ENCODE results near the gene GATAD2A.

Gene GATAD2A

DNA sequence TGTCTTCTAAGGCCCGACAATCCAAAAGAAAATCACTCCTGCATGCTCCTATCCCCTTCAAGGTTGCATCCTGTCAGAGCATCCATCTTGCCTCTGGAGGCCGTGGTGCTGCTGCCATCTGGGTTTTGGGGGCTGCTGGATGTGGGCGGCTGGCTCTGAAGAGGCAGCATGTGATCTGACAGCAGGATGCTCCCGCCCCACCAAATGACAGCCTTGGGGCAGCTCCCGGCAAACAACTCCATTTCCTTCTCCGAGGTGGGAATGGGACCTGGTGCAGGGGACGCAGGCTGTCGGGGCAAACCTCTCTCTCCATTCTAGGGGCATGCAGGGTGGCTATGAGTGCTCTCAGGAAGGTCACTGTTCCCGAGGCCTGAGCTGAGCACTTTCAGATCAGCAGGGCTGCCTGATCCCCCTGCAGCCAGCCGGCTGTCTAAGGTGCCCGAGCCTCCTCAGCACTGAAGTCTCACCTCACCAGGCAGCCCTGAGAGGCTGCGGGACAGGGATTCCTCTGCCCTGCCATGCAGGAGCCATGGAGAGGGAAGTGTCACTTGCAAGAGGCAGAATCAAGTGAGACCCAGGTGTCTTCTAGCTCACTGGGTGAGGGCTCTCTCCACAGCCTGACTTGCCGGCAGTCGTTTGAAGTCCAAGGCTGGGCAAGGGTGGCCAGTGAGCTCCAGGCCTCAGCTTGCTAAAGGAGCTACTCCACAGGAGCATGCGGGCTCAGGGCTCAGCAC, 81.0 kb downstream of the GATAD2A start:
- no peak for DNase-seq (ENCODE audit: low read depth)
- no peak overlapping the region for H3K4me3 ChIP-seq (ENCODE audit: low read depth, low read length)
- TF ChIP-seq MYC (IDR thresholded peaks at IDR 0.05; ENCODE audit: low read depth, low read length) (no peak), POLR2A (IDR thresholded peaks at IDR 0.05; ENCODE audit: extremely low read depth, insufficient read length) (no peak)
- TF ChIP-seq, protein P1, sequence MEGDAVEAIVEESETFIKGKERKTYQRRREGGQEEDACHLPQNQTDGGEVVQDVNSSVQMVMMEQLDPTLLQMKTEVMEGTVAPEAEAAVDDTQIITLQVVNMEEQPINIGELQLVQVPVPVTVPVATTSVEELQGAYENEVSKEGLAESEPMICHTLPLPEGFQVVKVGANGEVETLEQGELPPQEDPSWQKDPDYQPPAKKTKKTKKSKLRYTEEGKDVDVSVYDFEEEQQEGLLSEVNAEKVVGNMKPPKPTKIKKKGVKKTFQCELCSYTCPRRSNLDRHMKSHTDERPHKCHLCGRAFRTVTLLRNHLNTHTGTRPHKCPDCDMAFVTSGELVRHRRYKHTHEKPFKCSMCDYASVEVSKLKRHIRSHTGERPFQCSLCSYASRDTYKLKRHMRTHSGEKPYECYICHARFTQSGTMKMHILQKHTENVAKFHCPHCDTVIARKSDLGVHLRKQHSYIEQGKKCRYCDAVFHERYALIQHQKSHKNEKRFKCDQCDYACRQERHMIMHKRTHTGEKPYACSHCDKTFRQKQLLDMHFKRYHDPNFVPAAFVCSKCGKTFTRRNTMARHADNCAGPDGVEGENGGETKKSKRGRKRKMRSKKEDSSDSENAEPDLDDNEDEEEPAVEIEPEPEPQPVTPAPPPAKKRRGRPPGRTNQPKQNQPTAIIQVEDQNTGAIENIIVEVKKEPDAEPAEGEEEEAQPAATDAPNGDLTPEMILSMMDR (IDR thresholded peaks at IDR 0.05; ENCODE audit: low read depth, low read length): no peak
- TF ChIP-seq, protein P2, sequence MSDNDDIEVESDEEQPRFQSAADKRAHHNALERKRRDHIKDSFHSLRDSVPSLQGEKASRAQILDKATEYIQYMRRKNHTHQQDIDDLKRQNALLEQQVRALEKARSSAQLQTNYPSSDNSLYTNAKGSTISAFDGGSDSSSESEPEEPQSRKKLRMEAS (IDR thresholded peaks at IDR 0.05; ENCODE audit: low read depth, low read length): no peak

DNA sequence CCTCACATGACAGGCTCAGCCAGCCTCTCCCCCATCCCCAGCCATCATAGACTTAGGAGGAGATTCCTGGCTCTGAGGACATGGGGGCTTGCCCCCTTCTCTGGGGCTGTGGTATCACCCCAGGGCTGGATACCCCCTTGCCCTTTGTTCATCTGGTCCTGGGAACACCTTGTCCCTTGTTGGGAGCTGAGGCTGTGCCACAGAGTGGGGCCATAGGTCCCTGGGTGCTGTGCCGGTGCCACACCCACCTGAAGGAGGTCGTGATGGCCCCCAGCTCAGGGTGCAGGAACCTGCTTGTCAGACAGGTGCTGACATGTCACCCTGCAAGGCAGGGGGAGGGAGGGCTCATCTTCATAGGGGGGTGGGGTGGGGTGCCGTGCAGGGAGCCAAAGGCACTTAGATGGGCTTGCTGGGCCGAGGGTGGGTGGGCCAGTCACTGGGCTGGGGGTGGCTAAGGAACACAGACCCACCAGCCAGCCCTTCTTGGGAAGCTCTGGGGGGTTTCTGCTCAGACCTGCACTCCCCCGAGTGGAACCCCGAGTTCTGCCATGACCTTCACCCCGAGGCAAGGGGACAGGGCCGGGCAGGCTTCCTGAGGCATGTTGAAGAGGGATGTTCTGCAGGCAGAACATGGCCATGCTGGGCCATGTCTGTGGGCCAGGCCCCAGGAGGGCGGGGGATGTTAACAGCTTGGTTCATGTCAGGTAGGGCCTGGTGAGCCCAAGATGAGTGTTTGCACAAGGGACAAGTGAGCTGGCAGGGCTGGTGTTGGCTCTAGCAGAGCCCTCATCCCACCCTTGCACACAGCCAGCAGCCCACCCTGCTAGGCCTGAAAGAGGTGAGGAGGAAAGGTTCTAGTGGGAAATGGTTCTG, 81.8 kb downstream of the GATAD2A start:
- H3K4me3 ChIP-seq (ENCODE audit: low read depth, low read length): no peak overlapping the region
- DNase-seq (ENCODE audit: low read depth): no peak
- TF ChIP-seq MYC (IDR thresholded peaks at IDR 0.05; ENCODE audit: low read depth, low read length): no peak
- TF ChIP-seq, protein P2 (IDR thresholded peaks at IDR 0.05; ENCODE audit: low read depth, low read length): no peak
- TF ChIP-seq, protein P1 (IDR thresholded peaks at IDR 0.05; ENCODE audit: low read depth, low read length): no peak
- no peak for TF ChIP-seq POLR2A (IDR thresholded peaks at IDR 0.05; ENCODE audit: extremely low read depth, insufficient read length)

DNA sequence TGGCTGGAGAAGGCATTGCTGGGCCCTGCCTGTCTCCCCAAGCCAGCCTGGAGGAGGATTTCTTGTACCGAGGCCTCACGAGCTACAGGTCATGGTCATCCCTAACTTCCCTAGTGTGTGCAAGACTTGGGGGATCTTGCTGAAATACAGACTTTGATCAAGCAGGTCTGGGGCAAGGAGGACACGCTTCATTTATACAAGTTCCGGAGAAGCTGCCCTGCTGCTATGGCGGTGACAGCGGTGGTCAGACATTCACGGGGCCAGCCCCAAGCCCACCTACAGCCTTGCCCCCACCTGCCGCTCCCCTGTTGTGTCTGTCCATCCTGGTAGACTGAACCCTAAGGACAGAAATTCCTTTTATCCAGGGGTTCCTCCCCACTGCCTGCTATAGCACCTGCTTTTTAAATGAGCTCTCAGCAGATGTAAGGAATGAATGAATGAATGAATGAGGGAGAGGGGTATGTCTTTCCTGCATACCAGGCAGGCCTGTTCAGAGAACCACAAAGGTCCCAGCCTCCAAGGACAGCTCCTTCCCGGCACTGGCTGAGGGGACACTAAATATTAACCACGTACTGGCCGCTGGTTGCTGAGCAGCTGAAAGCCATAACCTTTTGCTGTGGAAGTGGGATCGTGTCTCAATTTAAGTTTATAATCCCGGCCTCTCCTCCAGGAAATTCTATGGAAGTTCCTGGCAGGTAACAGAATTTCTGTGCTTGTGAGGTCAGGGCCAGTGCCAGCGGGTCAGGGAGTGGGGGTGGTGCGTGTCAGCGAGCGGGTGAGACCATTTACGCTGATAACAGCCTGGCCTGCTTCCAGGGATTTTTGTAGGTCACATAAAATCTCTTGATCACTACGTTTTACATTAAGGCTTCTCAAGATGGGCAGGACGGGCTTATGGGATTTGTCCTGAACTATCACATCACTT, 82.7 kb downstream of the GATAD2A start:
- TF ChIP-seq POLR2A (IDR thresholded peaks at IDR 0.05; ENCODE audit: extremely low read depth, insufficient read length) (no peak), MYC (IDR thresholded peaks at IDR 0.05; ENCODE audit: low read depth, low read length) (no peak)
- TF ChIP-seq, protein P2 (IDR thresholded peaks at IDR 0.05; ENCODE audit: low read depth, low read length): no peak
- TF ChIP-seq, protein P1 (IDR thresholded peaks at IDR 0.05; ENCODE audit: low read depth, low read length): no peak
- H3K4me3 ChIP-seq (ENCODE audit: low read depth, low read length): no peak overlapping the region
- peak; percentile 29 for DNase-seq (ENCODE audit: low read depth)

DNA sequence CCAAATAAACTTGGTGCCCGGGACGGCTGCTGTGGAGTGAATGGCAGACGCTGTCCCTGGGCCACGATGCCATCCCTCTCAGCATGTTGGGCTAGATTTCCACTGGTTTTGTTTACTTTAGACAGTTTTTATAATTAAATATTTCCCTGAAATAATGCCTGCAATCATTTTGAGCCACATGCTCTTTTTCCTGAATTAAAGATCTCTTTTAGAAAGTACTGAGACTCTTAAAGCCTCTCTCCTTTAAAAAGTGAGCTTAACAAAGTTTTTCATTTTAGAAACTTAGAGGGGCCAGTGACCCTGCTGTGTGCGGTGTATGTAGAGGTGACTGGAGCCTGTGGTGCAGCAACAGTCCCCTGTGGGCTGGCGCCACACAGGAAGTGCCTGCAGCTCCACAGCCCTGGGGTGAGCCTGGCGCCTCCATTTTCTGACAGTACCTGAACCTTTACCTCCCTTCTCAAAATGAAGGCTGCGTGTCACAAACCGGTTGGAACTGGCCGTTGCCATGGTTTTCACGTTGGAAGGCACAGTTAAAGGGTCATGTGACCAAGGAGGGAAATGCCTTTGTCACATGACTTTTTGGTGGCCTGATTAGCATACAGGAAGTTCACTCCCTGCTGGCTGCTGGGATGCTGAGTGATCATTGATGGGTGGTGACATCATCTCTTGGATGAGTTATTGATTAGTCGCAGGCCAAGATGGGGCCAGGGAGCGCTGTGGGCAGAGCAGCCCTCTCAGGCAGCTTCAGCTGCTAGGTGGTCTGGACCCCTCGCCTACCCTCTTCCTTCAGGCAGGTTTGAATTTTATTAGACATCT, 83.6 kb downstream of the GATAD2A start:
- TF ChIP-seq MYC (IDR thresholded peaks at IDR 0.05; ENCODE audit: low read depth, low read length): peak; percentile 81
- TF ChIP-seq POLR2A (IDR thresholded peaks at IDR 0.05; ENCODE audit: extremely low read depth, insufficient read length): no peak
- TF ChIP-seq, protein P2 (IDR thresholded peaks at IDR 0.05; ENCODE audit: low read depth, low read length): peak; percentile 94
- TF ChIP-seq, protein P1 (IDR thresholded peaks at IDR 0.05; ENCODE audit: low read depth, low read length): no peak
- H3K4me3 ChIP-seq (ENCODE audit: low read depth, low read length): no peak overlapping the region
- peak; percentile 92 for DNase-seq (ENCODE audit: low read depth)
